ENCODE results near the gene MAD1L1.

MAD1L1 gene

GRCh38 chr7:2164646-2165045 is 68.1 kb downstream of the MAD1L1 start (continued):
- TF ChIP-seq POU6F1 (CRISPR knock-in tag; IDR thresholded peaks at IDR 0.05; ENCODE audit: borderline replicate concordance, low read depth) (no peak), ZNF8 (CRISPR knock-in tag; IDR thresholded peaks at IDR 0.05) (no peak), GLIS3 (CRISPR knock-in tag; IDR thresholded peaks at IDR 0.05) (no peak), CREB5 (CRISPR knock-in tag; IDR thresholded peaks at IDR 0.05; ENCODE audit: low read depth) (no peak)

GRCh38 chr7:2163600-2164555 is 68.9 kb downstream of the MAD1L1 start:
- no peak for TF ChIP-seq GLIS3 (CRISPR knock-in tag; IDR thresholded peaks at IDR 0.05)
- no peak for TF ChIP-seq ESRRG (CRISPR knock-in tag; IDR thresholded peaks at IDR 0.05)
- TF ChIP-seq PATZ1 (CRISPR knock-in tag; IDR thresholded peaks at IDR 0.05; ENCODE audit: borderline replicate concordance), result no peak
- no peak for TF ChIP-seq ZFP30 (CRISPR knock-in tag; IDR thresholded peaks at IDR 0.05)
- TF ChIP-seq ZFP3 (CRISPR knock-in tag; IDR thresholded peaks at IDR 0.05), result no peak
- no peak for TF ChIP-seq TCF4 (CRISPR knock-in tag; IDR thresholded peaks at IDR 0.05; ENCODE audit: borderline replicate concordance)
- no peak for TF ChIP-seq PPARA (CRISPR knock-in tag; IDR thresholded peaks at IDR 0.05; ENCODE audit: borderline replicate concordance)
- no peak for TF ChIP-seq ARNTL (CRISPR knock-in tag; IDR thresholded peaks at IDR 0.05; ENCODE audit: borderline replicate concordance, low read depth)
- TF ChIP-seq CSRNP3 (CRISPR knock-in tag; IDR thresholded peaks at IDR 0.05), result no peak
- TF ChIP-seq BACH2 (CRISPR knock-in tag; IDR thresholded peaks at IDR 0.05; ENCODE audit: borderline replicate concordance), result no peak
- TF ChIP-seq ZNF8 (CRISPR knock-in tag; IDR thresholded peaks at IDR 0.05), result no peak
- TF ChIP-seq ZNF70 (CRISPR knock-in tag; IDR thresholded peaks at IDR 0.05), result no peak
- ATAC-seq, result no peak

- ATAC-seq, result peak; percentile 41; the same call in 2 of the 3 replicates
- TF ChIP-seq ZNF565 (CRISPR knock-in tag; conservative IDR thresholded peaks at IDR 0.05; ENCODE audit: low read depth) (no peak), SNAI2 (CRISPR knock-in tag; IDR thresholded peaks at IDR 0.05) (peak; percentile 75; the same call in 1 of the 2 replicates), ZNF8 (CRISPR knock-in tag; IDR thresholded peaks at IDR 0.05) (peak; percentile 29; the same call in 1 of the 2 replicates), ZFP3 (CRISPR knock-in tag; IDR thresholded peaks at IDR 0.05) (no peak), TSHZ2 (CRISPR knock-in tag; IDR thresholded peaks at IDR 0.05) (peak; percentile 67; the same call in 1 of the 2 replicates), GLIS3 (CRISPR knock-in tag; IDR thresholded peaks at IDR 0.05) (no peak), CREB5 (CRISPR knock-in tag; IDR thresholded peaks at IDR 0.05; ENCODE audit: low read depth) (0 out of 2 replicates have a peak, but pooled peaks have one; percentile 39), TCF4 (CRISPR knock-in tag; IDR thresholded peaks at IDR 0.05; ENCODE audit: borderline replicate concordance) (peak; percentile 28; the same call in 1 of the 2 replicates)
Measured at GRCh38 chr7:2162959-2163358, 69.8 kb downstream of the MAD1L1 start.

Data from SK-N-SH treated with all-trans-retinoic acid at 6 μM for 48 hours (cell line).